HG02970 (cell line): ENCODE results near the gene TLDC2.
"Not testable (repeated sequence)": the region's sequence is repeated elsewhere in the genome, so short reads cannot be mapped to it uniquely, and the experiment has no call there.

Source experiments
- ATAC-seq: cut with Tn5 transposase; IDR thresholded peaks from one replicate; pipeline ENCODE4 v1.9.1; 2021; ENCODE audit warnings: mild to moderate bottlenecking, moderate library complexity, moderate number of reproducible peaks; ENCODE audit not compliant: unreplicated experiment, low FRiP score

The TLDC2 gene

DNA sequence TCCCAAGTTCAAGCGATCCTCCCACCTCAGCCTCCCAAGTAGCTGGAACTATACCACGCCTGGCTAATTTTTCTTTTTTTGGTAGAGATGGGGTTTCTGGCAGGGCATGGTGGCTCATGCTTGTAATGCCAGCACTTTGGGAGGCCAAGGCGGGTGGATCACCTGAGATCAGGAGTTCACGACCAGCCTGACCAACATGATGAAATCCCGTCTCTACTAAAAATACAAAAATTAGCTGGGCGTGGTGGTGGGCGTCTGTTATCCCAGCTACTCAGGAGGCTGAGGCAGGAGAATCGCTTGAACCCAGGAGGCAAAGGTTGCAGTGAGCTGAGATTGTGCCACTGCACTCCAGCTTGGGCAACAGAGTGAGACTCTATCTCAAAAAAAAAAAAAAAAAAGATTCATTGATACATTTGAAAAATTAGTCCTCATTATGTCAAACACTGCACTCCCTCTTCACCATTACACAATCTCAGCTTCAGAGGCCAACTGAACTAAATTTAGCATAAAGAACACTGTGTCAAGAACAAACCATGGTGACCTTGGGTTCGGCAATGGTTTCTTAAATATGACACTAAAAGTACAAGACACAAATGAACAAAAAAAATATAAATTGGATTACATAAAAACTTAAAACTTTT is 60.9 kb downstream of the TLDC2 start:
- not testable (repeated sequence) for ATAC-seq

DNA sequence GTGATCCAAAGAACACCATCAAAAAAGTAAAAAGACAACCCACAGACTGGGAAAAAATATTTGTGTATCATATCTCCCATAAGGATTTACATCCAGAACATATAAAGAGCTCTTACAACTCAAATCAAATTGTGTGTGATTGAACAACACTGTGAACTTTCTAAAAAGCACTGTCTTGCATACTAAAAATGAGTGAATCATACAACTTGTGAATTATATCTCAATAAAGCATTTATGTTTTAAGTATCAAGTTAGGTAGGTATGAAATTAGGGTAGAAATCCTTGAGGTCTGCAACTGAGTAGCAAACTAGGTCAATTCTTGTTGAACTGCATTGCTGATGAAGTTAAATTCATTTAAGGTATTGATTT is 61.4 kb downstream of the TLDC2 start:
- no peak for ATAC-seq

GRCh38 chr20:36941401-36941835 is 65.5 kb downstream of the TLDC2 start:
- ATAC-seq = no peak
